ENCODE measurements around the gene UBN1. TPM values are rescaled to one million over a fixed set of nuclear protein-coding genes. Genes with fewer than 3 reads are reported as not detected.
"Not testable (repeated sequence)": the region's sequence is repeated elsewhere in the genome, so short reads cannot be mapped to it uniquely, and the experiment has no call there.

UBN1 gene
- total and polyA plus RNA-seq, 4 donors = 7.8 to 33.2 (median 15.5) TPM

- H3K27me3 ChIP-seq (ENCODE audit: control insufficient read depth in 1 of 2, insufficient read depth in 2 of 2, low read length in 1 of 2) = no peaks in the 10 kb centered on the region
- intact Hi-C loops (cut with DNase I) = no loop called here
- H3K4me3 ChIP-seq (ENCODE audit: low read length in 2 of 2) = no peak overlapping the region
- ATAC-seq (ENCODE audit: low FRiP score) (no peak), DNase-seq (no peak)
- no peak overlapping the region for H3K27ac ChIP-seq (ENCODE audit: low read depth in 1 of 2, low read length in 2 of 2)
- H3K9me3 ChIP-seq (ENCODE audit: control insufficient read depth, low read length) = no peaks in the 10 kb centered on the region
- H3K36me3 ChIP-seq (ENCODE audit: control insufficient read depth in 1 of 2, insufficient read depth in 2 of 2, low read length in 1 of 2) = no peaks in the 10 kb centered on the region
- 82 to 83% methylated on average over 6 of the region's 6 CpGs for WGBS, 2 donors
- no peaks in the 10 kb centered on the region for H3K4me1 ChIP-seq (ENCODE audit: control insufficient read depth in 1 of 2, insufficient read depth in 2 of 2, low read length in 2 of 2)
Observed at GRCh38 chr16:4923853-4924252, 76.6 kb downstream of the UBN1 start.

DNA sequence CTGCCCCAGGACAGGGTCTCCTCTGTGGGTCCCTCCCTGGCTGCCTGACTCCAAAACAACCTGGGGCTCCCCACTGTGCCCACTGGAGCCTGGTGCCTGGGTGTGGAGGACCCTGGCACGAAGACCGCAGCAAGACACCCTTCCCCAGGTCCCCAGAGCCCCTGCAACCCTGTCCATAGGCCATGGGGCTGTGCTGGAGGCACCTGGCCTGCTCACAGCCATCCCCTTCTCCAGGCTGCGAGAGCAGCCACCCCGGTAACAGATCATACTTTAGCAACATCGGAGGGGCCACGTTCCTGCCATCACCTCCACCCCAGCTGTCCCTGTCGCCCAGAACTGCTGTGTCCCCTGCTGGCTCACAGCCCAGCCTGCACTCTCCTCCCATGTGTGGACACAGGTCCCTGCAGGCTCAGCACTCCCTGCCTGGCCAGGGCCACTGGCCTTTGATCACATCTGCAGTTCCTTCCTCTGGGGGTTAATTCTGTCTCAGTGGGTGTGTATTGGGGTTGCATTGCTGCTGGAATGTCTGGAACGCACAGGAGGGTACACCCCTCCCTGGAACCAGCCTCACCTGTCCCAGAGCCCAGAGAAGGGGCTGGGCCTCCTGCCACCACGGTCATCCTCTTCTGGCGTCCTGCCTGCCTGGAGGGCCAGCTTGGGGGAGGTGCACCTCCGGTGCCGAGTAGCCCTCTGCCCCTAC, 77.5 kb downstream of the UBN1 start:
- Histone ChIP-seq H3K4me1 (ENCODE audit: control insufficient read depth in 1 of 2, insufficient read depth in 2 of 2, low read length in 2 of 2) (no peaks in the 10 kb centered on the region), H3K36me3 (ENCODE audit: control insufficient read depth in 1 of 2, insufficient read depth in 2 of 2, low read length in 1 of 2) (no peaks in the 10 kb centered on the region), H3K4me3 (ENCODE audit: low read length in 2 of 2) (no peak overlapping the region), H3K27ac (ENCODE audit: low read depth in 1 of 2, low read length in 2 of 2) (no peak overlapping the region), H3K9me3 (ENCODE audit: control insufficient read depth, low read length) (no peaks in the 10 kb centered on the region), H3K27me3 (ENCODE audit: control insufficient read depth in 1 of 2, insufficient read depth in 2 of 2, low read length in 1 of 2) (no peaks in the 10 kb centered on the region)
- DNase-seq = no peak
- intact Hi-C loops (cut with DNase I) = no loop called here
- WGBS, 2 donors = 50 to 52% methylated on average over 12 of the region's 12 CpGs
- ATAC-seq (ENCODE audit: low FRiP score) = no peak

GRCh38 chr16:4925293-4925607, 78.0 kb downstream of the UBN1 start:
- H3K4me1 ChIP-seq (ENCODE audit: control insufficient read depth in 1 of 2, insufficient read depth in 2 of 2, low read length in 2 of 2) = no peaks in the 10 kb centered on the region
- H3K36me3 ChIP-seq (ENCODE audit: control insufficient read depth in 1 of 2, insufficient read depth in 2 of 2, low read length in 1 of 2) = no peaks in the 10 kb centered on the region
- no peak overlapping the region for H3K27ac ChIP-seq (ENCODE audit: low read depth in 1 of 2, low read length in 2 of 2)
- intact Hi-C loops (cut with DNase I) = no loop called here
- no peak for ATAC-seq (ENCODE audit: low FRiP score)
- 78 to 82% methylated on average over 5 of the region's 5 CpGs for WGBS, 2 donors
- DNase-seq = no peak
- no peaks in the 10 kb centered on the region for H3K27me3 ChIP-seq (ENCODE audit: control insufficient read depth in 1 of 2, insufficient read depth in 2 of 2, low read length in 1 of 2)
- no peaks in the 10 kb centered on the region for H3K9me3 ChIP-seq (ENCODE audit: control insufficient read depth, low read length)
- no peak overlapping the region for H3K4me3 ChIP-seq (ENCODE audit: low read length in 2 of 2)

- 93 to 96% methylated on average over 5 of the region's 5 CpGs for WGBS, 2 donors
- H3K36me3 ChIP-seq (ENCODE audit: control insufficient read depth in 1 of 2, insufficient read depth in 2 of 2, low read length in 1 of 2) = no peaks in the 10 kb centered on the region
- DNase-seq = no peak
- H3K4me1 ChIP-seq (ENCODE audit: control insufficient read depth in 1 of 2, insufficient read depth in 2 of 2, low read length in 2 of 2) = no peaks in the 10 kb centered on the region
- no peak for ATAC-seq (ENCODE audit: low FRiP score)
- no peak overlapping the region for H3K27ac ChIP-seq (ENCODE audit: low read depth in 1 of 2, low read length in 2 of 2)
- no peaks in the 10 kb centered on the region for H3K27me3 ChIP-seq (ENCODE audit: control insufficient read depth in 1 of 2, insufficient read depth in 2 of 2, low read length in 1 of 2)
- intact Hi-C loops (cut with DNase I) = no loop called here
- no peaks in the 10 kb centered on the region for H3K9me3 ChIP-seq (ENCODE audit: control insufficient read depth, low read length)
- H3K4me3 ChIP-seq (ENCODE audit: low read length in 2 of 2) = no peak overlapping the region
Observed at GRCh38 chr16:4925791-4926190, 78.5 kb downstream of the UBN1 start.

DNA sequence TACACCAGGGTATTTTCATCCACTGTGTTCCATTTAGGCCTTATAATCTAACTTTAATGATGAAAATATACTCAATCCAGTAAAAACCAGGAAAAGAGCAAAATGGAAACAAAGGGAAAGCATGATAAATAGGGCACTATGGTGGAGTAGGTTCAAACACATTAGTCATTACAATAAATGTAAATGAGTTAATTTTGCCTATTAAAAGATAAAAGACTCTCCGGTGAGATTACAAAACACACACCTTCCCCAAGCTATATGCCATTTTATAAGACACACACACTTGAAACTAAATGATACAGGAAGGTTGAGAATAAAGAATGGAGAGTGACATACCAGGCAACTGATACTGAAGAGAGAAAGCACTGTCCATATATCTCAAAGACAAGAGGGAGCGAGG, 79.6 kb downstream of the UBN1 start:
- intact Hi-C loops (cut with DNase I) = no loop called here
- WGBS, 2 donors = 96% methylated on average over 2 of the region's 2 CpGs
- Histone ChIP-seq H3K4me3 (ENCODE audit: low read length in 2 of 2) (no peak overlapping the region), H3K4me1 (ENCODE audit: control insufficient read depth in 1 of 2, insufficient read depth in 2 of 2, low read length in 2 of 2) (no peaks in the 10 kb centered on the region), H3K9me3 (ENCODE audit: control insufficient read depth, low read length) (no peaks in the 10 kb centered on the region), H3K27me3 (ENCODE audit: control insufficient read depth in 1 of 2, insufficient read depth in 2 of 2, low read length in 1 of 2) (no peaks in the 10 kb centered on the region), H3K36me3 (ENCODE audit: control insufficient read depth in 1 of 2, insufficient read depth in 2 of 2, low read length in 1 of 2) (no peaks in the 10 kb centered on the region), H3K27ac (ENCODE audit: low read depth in 1 of 2, low read length in 2 of 2) (no peak overlapping the region)
- DNase-seq (no peak), ATAC-seq (ENCODE audit: low FRiP score) (no peak)

GRCh38 chr16:4927661-4928060, 80.4 kb downstream of the UBN1 start:
- no peak for ATAC-seq (ENCODE audit: low FRiP score)
- Histone ChIP-seq H3K36me3 (ENCODE audit: control insufficient read depth in 1 of 2, insufficient read depth in 2 of 2, low read length in 1 of 2) (no peaks in the 10 kb centered on the region), H3K4me1 (ENCODE audit: control insufficient read depth in 1 of 2, insufficient read depth in 2 of 2, low read length in 2 of 2) (no peaks in the 10 kb centered on the region), H3K4me3 (ENCODE audit: low read length in 2 of 2) (no peak overlapping the region), H3K9me3 (ENCODE audit: control insufficient read depth, low read length) (no peaks in the 10 kb centered on the region), H3K27me3 (ENCODE audit: control insufficient read depth in 1 of 2, insufficient read depth in 2 of 2, low read length in 1 of 2) (no peaks in the 10 kb centered on the region), H3K27ac (ENCODE audit: low read depth in 1 of 2, low read length in 2 of 2) (no peak overlapping the region)
- no peak for DNase-seq
- intact Hi-C loops (cut with DNase I) = no loop called here
- 71 to 100% methylated on average over 2 of the region's 2 CpGs for WGBS, 2 donors

- Histone ChIP-seq H3K36me3 (ENCODE audit: control insufficient read depth in 1 of 2, insufficient read depth in 2 of 2, low read length in 1 of 2) (no peaks in the 10 kb centered on the region), H3K4me3 (ENCODE audit: low read length in 2 of 2) (no peak overlapping the region), H3K27me3 (ENCODE audit: control insufficient read depth in 1 of 2, insufficient read depth in 2 of 2, low read length in 1 of 2) (no peaks in the 10 kb centered on the region), H3K9me3 (ENCODE audit: control insufficient read depth, low read length) (no peaks in the 10 kb centered on the region), H3K4me1 (ENCODE audit: control insufficient read depth in 1 of 2, insufficient read depth in 2 of 2, low read length in 2 of 2) (no peaks in the 10 kb centered on the region), H3K27ac (ENCODE audit: low read depth in 1 of 2, low read length in 2 of 2) (no peak overlapping the region)
- ATAC-seq (ENCODE audit: low FRiP score) (no peak), DNase-seq (no peak)
- intact Hi-C loops (cut with DNase I) = no loop called here
- WGBS, 2 donors = 94 to 95% methylated on average over 6 of the region's 6 CpGs
Observed at GRCh38 chr16:4928227-4928626, 80.9 kb downstream of the UBN1 start.

GRCh38 chr16:4929619-4930018, 82.3 kb downstream of the UBN1 start:
- DNase-seq; H3K36me3 ChIP-seq (ENCODE audit: control insufficient read depth in 1 of 2, insufficient read depth in 2 of 2, low read length in 1 of 2); H3K4me1 ChIP-seq (ENCODE audit: control insufficient read depth in 1 of 2, insufficient read depth in 2 of 2, low read length in 2 of 2); H3K9me3 ChIP-seq (ENCODE audit: control insufficient read depth, low read length); intact Hi-C loops (cut with DNase I); ATAC-seq (ENCODE audit: low FRiP score); H3K4me3 ChIP-seq (ENCODE audit: low read length in 2 of 2); H3K27ac ChIP-seq (ENCODE audit: low read depth in 1 of 2, low read length in 2 of 2); H3K27me3 ChIP-seq (ENCODE audit: control insufficient read depth in 1 of 2, insufficient read depth in 2 of 2, low read length in 1 of 2): not testable (repeated sequence)
- 96 to 100% methylated on average over 4 of the region's 4 CpGs for WGBS, 2 donors

DNA sequence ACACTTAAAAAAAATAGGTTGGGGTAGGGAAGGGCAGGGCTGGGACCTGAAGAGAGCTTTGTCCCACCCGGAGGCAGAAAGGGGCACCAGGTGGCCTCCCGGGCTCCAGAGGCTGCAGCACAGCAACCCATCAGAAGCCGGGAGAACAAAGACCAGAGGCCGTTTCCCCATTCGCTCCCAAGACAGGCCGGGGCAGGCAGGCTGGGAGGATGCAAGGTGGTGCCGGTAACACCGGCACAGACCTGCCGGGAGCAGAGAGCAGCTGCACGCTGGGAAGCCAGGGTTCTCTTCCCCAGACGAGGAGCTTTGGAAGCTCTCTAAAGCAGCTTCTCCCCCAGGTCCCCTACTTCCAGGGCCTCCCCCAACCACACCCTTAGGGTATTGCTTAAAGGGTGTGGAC, 84.1 kb downstream of the UBN1 start:
- H3K27ac ChIP-seq (ENCODE audit: low read depth in 1 of 2, low read length in 2 of 2) = no peak overlapping the region
- no peak for DNase-seq
- intact Hi-C loops (cut with DNase I) = no loop called here
- no peaks in the 10 kb centered on the region for H3K36me3 ChIP-seq (ENCODE audit: control insufficient read depth in 1 of 2, insufficient read depth in 2 of 2, low read length in 1 of 2)
- no peaks in the 10 kb centered on the region for H3K27me3 ChIP-seq (ENCODE audit: control insufficient read depth in 1 of 2, insufficient read depth in 2 of 2, low read length in 1 of 2)
- H3K4me1 ChIP-seq (ENCODE audit: control insufficient read depth in 1 of 2, insufficient read depth in 2 of 2, low read length in 2 of 2) = no peaks in the 10 kb centered on the region
- no peaks in the 10 kb centered on the region for H3K9me3 ChIP-seq (ENCODE audit: control insufficient read depth, low read length)
- WGBS, 2 donors = 87 to 92% methylated on average over 11 of the region's 11 CpGs
- no peak for ATAC-seq (ENCODE audit: low FRiP score)
- H3K4me3 ChIP-seq (ENCODE audit: low read length in 2 of 2) = no peak overlapping the region

All from aorta (tissue), 5 donors.